Hippocampal formation (tissue), 2 donors: ENCODE data around the gene KAT14.
"Not testable (repeated sequence)": the region's sequence is repeated elsewhere in the genome, so short reads cannot be mapped to it uniquely, and the experiment has no call there.

Experiments
- DNase-seq, 2 donors: peaks; one replicate each; lab custom pipeline; 2025; lab: John Stamatoyannopoulos, UW

KAT14 gene, protein sequence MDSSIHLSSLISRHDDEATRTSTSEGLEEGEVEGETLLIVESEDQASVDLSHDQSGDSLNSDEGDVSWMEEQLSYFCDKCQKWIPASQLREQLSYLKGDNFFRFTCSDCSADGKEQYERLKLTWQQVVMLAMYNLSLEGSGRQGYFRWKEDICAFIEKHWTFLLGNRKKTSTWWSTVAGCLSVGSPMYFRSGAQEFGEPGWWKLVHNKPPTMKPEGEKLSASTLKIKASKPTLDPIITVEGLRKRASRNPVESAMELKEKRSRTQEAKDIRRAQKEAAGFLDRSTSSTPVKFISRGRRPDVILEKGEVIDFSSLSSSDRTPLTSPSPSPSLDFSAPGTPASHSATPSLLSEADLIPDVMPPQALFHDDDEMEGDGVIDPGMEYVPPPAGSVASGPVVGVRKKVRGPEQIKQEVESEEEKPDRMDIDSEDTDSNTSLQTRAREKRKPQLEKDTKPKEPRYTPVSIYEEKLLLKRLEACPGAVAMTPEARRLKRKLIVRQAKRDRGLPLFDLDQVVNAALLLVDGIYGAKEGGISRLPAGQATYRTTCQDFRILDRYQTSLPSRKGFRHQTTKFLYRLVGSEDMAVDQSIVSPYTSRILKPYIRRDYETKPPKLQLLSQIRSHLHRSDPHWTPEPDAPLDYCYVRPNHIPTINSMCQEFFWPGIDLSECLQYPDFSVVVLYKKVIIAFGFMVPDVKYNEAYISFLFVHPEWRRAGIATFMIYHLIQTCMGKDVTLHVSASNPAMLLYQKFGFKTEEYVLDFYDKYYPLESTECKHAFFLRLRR

DNA sequence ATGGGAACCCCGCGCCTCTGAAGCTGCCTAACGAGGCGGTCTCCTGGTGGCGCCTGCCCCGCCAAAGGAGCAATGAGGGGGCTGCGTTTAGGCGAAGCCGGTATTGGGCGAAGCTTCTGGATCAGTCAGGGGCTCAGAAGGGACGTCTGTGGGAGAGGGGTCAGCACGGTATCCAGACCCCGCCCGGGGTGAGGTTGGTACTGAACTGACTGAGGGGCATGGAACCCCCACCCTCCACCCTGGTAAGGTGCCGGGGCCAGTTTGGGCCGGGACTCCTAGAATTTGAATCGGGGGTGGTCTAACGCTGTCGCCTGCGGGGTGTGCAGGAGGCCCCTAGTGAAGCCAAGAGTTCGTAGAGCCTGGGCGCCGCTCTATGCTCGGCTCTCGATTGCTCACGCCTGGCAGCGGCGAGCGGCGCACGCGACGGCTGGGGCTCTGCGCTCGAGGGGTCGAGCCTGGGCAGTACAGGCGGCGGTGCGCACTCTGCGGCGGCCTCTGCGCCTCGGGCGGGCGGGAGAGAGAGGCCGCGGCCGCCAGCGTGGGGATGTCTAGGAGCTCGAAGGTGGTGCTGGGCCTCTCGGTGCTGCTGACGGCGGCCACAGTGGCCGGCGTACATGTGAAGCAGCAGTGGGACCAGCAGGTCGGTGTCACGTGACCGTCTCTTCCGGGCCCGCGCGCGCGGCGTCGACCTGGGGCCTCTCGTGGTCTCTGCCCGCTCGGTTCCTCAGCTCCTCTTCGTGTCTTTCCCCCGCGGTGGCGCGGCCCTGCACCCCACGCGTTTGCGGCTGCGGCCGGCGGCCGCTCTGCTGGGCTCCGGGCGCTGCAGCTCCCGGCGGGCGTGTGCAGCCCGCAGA, at the start of gene KAT14, which contains the start of gene PET117:
Gene KAT14, plus strand, starts transcription at position 452 of the 854 bp plus-strand sequence. CDS start 4,798 bp downstream, outside the sequence.
Gene PET117, plus strand, starts transcription at position 452 of the 854 bp plus-strand sequence. Its CDS starts 93 bp downstream, at position 545.
- DNase-seq, result peak; percentile 82 to 86

DNA sequence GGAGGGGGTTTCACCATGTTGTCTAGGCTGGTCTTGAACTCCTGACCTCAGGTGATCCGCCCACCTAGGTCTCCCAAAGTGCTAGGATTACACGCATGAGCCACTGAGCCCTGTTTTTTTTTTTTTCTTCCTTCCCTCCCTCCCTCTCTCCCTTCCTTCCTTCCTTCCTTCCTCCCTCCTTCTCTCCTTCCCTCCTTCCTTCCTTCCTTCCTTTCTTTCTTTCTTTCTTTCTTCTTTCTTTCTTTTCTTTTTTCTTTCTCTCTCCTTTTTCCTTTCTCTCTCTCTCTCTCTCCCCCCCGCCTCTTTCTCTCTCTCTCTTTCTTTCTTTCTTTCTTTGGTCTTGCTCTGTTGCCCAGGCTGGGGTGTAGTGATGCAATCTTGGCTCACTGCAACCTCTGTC, 49.4 kb upstream of the KAT14 start:
- DNase-seq, result not testable (repeated sequence)

DNA sequence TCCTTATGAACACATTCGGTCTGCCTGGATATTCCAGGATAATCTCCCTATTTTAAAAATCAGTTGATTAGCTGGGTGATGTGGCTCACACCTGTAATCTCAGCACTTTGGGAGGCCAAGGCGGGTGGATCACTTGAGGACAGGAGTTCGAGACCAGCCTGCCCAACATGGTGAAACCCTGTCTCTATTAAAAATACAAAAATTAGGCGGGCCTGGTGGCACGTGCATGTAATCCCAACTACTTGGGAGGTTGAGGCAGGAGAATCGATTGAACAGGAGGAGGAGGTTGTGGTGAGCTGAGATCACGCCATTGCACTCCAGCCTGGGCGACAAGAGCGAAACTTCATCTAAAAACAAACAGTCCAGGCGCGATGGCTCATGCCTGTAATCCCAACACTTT, 48.8 kb upstream of the KAT14 start:
- DNase-seq, result not testable (repeated sequence)

DNA sequence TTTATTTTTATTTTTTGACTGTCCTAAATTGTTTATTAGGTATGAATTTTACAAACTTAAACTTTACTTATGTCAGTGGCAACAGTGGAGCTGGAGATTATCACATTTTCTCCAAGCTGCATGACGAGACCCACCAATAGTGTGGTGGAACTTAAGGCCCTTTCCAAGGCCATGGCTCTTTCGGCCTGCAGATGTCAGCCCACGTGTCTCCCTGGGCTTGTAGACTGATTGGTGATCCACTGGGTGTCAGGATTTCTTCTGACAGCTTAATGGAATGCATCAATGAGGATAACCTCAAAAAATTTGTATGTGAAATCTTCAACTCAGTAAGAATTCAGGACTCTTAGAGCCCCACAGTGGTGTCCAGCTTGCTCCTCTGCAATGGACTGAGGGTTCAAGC, 47.6 kb upstream of the KAT14 start:
- DNase-seq, result no peak

DNA sequence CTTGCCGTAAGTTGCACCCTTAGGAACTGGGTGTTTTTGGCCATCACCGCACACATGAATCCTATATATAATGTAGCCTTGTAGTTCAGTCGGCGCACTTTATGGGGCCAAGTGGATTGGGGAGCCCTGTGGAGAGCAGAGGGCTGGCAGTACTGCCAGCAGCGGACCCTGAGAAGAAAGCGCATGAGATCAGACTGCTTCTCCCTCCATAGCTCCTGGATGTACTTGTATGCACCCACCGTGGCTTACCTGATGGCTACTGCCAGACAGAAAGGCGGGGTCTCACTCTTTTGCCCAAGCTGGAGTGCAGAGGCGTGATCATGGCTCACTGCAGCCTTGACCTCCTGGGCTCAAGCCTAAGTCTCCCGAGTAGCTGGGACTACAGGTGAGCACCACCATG, 47.2 kb upstream of the KAT14 start:
- no peak for DNase-seq

DNA sequence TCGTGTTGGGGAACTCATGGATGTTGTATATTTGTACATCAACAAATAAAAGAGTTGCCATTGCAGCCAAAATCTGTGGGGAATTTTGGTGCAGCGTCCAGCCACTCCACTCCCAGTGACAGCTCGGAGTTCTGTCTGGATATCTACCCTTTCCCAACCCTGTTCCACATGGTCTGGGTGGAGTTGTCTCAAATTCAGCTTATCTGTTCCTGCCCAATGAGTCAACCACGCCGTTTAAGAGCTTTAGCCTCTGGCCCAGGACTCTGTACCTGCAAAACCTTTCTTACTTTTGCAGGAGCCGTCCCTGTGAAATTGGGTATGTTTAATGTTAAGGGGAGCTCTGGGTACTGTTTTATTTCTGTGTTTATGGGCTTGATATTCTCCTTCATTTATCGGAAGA, 46.0 kb upstream of the KAT14 start:
- no peak for DNase-seq

DNA sequence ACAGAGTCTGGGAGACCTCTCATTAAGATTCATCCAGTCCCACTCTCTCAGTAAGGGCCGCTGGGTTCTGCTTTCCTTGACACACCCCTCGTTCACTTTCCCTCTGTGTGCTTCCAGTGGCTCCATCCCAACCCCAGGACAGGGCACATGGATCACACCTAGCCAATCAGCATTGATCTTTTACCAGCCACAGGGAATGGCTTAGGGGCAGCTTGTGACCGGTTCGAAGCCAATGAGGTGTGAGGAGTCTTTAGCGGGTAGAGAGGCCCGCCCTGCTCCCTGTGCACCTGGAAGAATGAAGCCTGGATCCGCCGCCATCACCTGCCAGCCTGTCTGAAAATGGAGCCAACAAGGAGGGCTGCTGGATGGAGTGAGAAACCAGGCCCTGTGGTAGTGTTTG, 44.8 kb upstream of the KAT14 start:
- DNase-seq, result no peak

DNA sequence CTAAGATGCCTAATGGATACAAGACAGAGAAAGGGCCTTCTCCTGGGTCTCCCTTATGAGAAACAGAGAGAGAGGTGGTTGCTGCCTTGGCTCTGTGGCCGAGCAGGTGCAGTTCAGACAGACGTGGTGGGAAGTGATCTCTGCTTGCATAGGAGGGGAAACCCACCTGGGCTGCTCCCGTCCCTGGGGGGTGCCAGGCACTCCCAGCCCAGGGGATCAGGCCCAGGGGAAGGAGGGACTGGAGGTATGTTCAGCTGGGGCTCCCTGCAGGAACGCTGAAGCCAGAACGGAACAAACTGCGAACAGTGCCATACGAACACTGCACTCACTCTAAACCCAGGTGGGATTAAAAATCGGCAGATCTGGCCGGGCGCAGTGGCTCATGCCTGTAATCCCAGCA, 44.3 kb upstream of the KAT14 start:
- DNase-seq, result no peak

DNA sequence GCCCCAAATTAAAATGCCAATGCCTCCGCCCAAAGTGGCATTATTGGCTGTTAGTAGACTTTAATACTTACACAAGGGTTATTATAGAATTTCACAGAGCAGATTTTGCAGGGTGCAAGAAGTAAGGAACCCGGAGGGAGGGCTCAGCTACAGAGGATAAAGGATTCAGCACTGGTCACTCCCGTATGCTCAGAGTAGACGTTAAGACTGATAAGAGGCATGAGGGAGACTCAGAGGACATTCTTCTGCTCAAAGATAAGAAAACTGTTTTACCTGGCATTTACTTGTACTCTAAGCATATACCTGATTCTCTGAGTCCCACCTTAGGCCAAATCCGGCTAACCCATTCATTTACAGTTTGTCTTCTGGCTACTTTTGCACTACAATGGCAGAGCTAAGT, 43.5 kb upstream of the KAT14 start:
- DNase-seq, result no peak

DNA sequence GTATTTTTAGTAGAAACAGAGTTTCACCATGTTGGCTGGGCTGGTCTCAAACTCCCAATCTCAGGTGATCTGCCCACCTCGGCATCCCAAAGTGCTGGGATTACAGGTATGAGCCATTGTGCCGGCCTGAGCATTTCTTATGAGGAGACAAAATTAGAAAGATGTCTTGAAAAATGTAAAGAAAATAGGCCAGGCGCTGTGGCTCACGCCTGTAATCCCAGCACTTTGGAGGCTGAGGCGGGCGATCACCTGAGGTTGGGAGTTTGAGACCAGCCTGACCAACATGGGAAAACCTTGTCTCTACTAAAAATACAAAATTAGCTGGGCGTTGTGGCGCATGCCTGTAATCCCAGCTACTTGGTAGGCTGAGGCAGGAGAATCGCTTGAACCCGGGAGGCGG, 37.1 kb upstream of the KAT14 start:
- not testable (repeated sequence) for DNase-seq

DNA sequence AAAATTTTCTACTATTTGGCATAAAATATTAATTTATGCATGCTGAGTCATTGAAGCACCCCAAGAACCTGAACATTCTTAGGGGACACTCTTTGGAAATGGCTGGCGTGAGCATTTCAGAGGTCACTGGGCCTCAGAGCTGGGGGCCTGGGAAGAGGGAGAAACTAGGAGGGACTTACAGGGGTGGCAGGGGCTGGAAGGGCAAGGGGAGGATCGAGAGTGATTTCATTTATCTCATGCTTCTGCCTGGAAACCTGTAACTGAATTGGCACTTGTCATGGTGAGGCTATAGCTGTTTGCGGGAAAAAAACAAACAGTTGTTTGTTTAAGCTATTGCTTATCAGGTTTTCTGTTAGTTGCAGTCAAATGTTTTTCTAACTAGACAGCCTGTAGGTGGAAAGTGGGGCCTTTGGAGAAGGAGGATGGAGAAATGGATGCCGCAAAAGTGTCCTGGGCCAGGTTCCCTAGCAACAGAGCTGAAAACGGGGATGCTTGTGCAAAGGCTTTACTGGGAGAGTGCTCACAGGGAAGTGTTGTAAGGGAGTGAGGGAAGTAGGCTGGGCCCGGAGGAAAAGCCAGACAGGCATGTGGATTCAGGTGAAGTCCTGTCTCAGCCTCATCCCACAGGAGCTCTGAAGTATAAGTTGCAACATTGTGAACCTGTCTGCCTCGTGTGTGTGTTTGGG, 36.4 kb upstream of the KAT14 start:
- DNase-seq, result no peak

DNA sequence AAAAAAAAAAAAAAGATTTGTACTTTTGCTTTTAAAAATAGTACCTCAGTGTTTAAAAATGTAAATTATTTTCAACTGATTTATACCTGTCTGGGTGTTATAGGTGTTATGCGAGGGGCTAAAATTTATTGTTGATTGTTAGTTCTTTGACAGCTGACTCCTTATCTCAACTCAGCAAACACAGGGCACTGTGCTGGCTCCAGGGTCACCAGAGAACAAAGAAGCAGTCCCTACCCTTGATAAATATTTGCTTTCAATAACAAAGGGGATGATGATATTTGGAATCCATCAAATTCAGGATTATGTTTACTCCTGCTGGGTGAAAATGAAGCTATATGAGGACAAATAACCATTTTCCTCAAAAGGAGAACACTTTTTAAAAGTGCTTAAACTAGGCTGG, 34.2 kb upstream of the KAT14 start:
- no peak for DNase-seq

DNA sequence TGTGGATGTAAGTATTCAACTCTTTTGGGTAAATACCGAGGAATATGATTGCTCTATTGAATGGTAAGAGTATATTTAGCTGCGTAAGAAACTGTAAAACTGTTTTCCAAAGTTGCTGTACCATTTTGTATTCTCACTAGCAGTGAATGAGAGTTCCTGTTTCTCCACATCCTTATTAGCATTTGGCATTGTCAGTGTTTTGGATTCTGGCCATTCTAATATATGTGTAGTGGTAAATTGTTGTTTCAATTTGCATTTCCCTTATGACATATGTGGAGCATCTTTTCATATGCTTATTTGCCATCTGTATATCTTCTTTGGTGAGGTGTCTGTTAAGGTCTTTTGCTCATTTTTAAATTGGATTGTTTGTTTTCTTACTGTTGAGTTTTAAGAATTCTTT, 29.3 kb upstream of the KAT14 start:
- no peak for DNase-seq

DNA sequence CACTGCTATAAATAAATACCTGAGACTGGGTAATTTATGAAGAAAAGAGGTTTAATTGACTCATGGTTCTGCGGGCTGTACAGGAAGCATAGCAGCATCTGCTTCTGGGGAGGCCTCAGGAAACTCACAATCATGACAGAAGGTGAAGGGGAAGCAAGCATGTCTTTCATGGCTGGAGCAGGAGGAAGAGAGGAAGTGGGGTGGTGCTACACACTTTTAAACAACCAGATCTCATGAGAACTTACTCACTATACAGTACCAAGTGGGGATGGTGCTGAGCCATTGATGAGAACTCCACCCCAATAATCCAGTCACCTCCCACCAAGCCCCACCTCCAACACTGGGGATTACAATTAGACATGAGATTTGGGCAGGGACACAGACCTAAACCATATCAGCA, 9.1 kb upstream of the KAT14 start:
- DNase-seq, result not testable (repeated sequence)

DNA sequence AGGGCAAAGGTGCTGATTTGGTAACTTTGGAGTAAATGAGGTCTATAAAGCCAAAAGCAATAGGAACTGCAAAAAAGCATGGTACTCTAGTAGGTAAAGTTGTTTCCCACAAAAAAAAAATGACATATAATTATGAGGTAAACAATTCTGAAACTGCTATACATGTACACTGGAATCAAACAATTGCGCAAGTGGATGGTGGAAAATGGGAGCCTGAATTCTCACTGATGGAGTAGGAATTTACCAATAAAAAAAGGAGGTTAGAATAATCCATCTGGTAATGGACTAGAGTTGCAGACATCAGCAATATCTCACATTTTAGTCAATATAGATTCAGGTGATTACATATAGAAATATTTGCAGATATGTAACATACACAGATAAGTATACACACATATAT, 5.0 kb upstream of the KAT14 start:
- no peak for DNase-seq

DNA sequence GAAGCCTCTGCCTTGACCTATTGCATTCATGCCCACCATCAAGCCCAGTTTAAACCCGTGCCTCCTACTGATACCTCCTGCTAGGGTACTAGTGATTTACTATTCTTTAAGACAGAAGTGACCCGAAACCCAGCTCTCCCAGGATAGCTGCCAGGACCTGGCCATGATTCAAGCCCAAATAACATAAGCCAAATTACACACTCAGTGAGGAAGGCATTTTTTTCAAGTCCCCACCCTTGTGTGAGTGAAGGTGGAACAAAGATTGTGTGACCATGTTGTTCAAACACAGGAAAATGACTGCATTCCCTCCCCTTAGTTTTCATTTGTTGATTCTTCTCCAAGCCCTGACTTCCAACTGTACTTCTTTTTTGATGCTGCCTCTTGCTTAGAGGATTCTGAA, 3.7 kb upstream of the KAT14 start:
- DNase-seq, result no peak

DNA sequence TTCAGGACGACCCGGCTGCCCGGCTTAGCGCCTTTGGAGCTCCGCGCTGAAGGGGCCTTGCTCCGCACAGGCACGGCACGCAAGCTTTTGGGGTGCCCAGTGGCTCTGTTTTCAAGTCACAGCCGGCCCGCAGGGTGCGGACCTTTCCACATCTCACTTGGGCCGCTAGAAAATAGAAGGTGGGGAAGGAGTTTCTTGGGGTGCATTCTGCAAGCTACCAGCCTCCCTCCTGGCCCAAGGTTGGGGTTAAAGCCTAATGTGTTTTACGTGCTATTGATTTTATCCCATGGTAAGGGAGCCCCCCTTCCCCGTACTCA, 561 bp downstream of the KAT14 start:
- no peak for DNase-seq

DNA sequence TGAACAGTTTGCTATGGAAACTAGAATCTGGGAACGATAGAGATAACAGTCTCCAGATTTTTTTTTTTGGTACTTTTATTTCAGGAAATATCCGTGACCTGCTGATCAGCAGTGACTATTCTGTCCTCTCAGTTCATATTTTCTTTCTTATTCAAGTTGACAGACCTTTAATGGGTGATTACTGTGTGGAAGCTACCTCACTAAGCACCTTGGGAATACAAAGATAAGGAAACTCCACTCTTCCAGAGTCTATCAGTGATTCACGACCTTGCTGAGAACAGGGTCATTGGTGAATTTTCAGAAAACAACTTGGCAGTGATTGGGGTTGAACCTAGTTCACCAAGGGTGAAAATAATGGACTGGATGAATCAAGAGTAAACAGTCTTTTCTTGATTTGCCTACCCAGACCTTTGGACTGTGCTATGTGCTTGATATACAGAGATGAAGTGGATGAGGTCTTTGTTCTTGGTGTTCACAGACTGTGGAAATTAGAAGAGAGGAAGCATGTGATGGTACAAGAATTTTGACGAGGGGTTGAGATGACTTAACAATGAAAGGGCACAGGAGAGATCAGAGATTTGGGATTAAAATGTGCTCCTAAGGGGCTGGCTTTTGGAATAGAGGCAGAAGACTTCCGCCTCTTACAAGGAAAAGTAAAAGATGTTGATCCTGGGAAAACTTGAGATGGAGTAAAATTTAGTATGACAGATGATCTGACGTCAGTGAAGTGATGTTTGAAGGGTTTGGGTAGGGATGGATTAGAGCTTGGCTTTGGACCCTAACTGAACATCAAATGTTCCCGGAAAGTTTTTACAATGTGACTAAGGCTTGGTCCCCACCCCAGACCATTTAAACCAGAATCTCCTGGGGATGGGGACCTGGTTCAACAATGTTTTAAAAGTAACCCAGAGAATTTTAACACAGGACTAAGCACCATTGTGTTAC, 1.2 kb downstream of the KAT14 start:
- DNase-seq, result no peak

DNA sequence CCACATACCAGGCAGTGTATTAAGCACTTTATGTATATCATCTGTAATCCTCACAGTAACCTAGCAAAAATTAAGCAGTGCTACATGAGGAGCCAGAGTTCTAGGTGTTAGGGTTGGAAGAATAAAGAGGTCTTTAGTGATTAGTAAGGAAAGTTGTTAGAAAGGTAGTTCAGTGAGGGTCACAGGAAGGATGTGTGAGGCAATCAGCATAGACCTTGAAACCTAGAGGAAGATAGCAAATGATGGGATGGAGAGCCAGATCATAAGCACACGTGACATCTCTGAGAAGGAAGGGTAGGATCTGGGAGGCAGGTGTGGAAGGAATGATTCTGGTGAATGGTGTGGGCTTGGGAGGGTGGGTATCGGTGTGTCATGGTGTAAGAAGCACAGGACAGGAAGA, 2.2 kb downstream of the KAT14 start:
- DNase-seq, result no peak

DNA sequence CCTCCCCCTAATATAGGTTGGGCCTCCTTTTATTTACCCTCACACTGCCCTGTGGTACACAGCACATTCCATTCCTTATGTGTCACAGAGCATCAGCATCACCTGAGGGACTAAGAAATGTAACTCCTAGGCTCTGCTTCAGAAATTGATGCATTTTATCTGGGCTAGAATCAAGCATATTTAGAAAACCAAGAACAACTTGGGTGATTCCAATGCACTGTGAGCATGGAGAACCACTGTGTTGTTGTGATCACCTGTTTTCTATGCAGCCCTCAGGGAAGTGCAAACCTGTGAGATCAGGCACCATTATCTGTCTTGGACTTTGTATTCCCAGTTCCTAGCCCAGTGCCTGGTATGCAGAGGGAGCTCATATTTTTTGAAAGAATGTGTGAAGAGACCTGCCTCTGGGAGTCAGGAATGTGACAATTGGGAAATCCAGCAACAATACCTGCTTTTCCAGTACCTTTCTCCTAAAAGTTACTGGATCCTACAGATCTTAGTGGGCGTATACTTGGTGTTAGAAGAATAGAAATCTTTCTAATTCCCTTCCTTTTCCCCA, 7.0 kb downstream of the KAT14 start:
- no peak for DNase-seq
